ENCODE results near the gene NR3C2. TPM values are rescaled to one million over a fixed set of nuclear protein-coding genes. Genes with fewer than 3 reads are reported as not detected.
"Not testable (repeated sequence)": the region's sequence is repeated elsewhere in the genome, so short reads cannot be mapped to it uniquely, and the experiment has no call there.

NR3C2 gene
- polyA plus RNA-seq, 10 donors, result 8.6 to 19.1 (median 13.3) TPM

DNA sequence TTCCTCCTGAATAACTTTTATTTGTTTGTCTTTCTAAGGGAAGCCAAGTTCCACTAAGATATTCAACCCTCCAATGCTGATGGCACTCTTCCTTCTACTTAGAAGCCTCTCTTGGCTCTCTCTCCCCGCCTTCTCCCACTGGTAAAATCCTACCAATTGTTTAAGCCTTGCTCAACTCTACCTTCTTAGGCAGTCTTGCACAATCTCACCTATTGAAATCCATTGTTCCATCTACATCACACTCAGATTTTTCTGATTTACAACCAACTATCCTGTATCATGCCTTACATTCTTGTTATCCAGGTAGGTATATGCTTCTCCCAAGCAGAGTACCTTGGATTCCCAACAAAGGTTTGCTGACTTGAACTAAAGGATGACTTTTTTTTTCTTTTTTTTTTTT, 69.1 kb downstream of the NR3C2 start:
- no peak for DNase-seq

DNA sequence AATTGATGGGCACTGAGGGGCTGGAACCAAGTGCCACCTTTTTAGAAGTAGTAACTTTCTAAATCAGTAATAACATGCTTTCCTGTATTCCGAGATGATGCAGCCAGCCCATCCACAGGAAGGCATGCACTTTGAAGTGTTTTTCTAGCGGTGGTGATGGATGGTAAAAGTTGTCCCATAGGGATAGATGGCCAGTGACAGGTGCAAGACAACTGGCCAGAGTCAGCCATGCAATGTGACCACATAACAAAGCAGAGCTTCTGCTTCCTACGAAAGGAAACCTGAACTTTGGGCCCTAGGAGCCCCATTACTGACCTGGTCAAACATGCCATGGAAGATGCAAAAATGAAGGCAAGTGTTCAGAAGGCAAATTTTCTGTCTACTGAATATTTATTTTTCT, 72.3 kb downstream of the NR3C2 start:
- DNase-seq, result peak; percentile 25 to 47 (median 36)

DNA sequence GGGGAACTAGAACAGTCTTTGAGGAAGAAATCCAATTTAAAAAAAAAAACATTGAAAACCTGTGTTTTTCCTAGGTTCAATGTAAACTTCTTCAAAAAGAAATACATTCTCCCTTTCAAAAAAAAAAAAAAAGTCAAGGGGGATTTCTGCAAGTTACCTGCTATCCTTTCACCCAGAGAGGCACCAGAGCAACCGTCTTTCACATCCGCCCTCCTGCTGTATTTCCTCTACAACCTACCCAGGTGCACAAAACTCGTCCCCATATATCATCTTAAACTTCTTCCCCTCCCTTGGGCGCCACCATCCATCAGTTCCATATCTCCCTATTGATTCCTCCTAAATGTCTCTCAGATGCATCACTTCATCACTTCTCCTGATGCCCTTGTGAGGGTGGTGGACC, 74.5 kb downstream of the NR3C2 start:
- no peak for DNase-seq

DNA sequence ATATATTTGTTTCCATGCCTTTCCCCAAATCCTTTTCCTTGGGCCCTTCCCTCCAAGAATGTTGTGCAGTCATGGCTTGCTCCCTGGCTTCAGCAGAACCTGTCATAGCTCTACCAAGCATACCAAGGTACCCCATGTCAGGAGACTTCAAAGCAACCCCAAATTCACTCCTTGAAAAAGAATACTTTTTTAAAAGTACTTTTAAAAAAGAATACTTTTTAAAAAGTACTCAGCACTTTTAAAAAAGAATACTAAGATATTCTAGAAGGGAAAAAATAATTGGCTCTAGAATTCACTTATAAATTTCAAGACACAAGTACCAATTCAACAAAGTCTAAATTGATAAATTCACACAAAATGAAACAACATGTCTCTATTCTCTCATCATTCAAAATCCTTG, 76.0 kb downstream of the NR3C2 start:
- no peak for DNase-seq

- DNase-seq, result no peak
Observed at GRCh38 chr4:148364525-148364924, 77.7 kb downstream of the NR3C2 start.

- no peak for DNase-seq
Observed at GRCh38 chr4:148359769-148360168, 82.4 kb downstream of the NR3C2 start.

GRCh38 chr4:148355442-148356123, 86.6 kb downstream of the NR3C2 start:
- no peak for DNase-seq

DNA sequence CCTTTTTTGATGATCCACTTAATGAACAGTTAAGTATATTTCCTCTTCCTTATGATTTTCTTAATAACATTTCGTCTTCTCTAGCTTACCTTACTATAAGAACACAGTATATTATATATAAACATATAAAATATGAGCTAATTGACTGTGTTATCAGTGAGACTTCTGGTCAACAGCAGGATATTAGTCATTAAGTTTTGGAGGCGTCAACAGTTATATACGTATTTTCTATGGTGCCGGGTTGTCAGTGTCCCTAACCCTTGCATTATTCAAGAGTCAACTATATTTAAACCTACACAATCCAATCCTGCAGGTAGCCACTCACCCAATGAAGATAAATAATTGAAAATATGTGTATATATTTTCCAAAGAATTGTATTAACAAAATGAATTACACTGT, 88.0 kb downstream of the NR3C2 start:
- no peak for DNase-seq

DNA sequence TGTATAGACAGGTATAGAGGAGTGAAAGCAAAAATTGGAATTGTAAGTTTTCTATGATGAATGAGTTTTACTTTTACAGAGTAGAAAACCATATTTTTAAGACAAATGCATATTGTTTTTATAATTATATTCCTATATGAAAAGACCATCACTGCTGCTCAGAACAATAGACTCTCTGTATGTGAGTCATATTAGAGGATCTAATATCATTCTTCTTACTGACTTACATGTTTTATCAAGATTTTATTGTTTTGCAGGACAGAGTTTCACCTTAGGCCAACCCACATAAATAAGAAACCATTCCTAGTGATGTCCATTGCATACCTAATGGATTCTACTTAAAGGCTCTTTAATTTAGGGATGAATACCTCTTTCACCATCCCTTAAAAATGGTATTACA, 88.6 kb downstream of the NR3C2 start:
- no peak for DNase-seq

GRCh38 chr4:148349153-148349552, 93.1 kb downstream of the NR3C2 start:
- DNase-seq, result no peak

DNA sequence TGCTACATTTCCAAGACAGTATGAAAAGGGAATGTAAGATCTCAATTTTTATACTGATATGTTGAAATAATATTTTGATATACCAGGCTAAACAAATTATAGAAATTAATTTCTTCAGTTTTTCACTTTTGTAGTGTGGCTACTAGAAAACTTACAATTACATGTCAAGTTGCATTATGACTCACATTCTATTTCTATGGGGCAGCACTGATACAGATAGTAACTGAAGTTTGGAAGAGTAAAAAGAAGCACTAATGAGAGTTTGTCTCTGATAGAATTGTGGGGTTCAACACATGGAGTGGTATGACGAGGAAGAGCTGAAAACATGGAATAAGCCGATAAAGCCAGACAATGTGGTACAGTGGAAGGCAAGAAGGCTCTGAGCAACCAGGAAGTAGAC, 95.6 kb downstream of the NR3C2 start:
- DNase-seq, result no peak

DNA sequence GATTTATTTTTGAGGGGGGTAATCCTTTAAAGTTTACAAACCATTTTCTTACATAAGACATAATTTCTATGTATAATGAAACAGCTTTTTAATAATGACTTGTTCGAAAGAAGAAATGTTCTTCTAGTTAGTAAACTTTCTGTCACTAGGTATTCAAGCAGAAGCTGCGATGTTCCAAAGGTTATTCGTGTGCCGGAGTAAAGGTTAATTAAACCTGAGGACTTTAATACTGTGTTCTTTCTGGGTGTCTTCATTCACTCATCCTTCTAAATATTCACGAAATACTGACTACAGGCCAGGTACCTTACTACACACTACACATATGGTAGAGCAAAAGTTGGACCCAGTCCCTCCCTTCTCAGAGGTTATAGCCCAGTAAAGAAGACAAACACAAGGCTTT, 96.7 kb downstream of the NR3C2 start:
- no peak for DNase-seq

DNA sequence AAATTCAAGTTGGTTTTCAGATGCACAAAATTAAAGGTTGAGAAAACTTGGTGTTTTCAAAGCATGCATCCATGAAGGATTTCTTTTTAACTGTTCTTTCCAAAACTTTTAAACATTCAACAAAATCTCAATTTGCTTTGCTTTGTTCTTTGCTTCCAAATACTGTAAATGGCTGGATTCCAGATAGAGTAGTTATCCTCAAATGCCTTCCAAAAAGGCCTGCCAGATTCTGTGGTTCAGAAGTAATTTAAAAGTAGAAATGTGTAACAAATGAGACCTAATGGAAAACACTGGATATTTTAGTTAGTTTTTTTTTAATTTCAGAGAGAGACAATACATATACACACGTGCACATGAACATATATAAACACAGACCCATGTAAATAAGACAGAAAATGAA, 97.3 kb downstream of the NR3C2 start:
- peak; percentile 38 to 75 (median 65) for DNase-seq

GRCh38 chr4:148344352-148344751, 97.9 kb downstream of the NR3C2 start:
- peak in 1 of 3 donors; percentile 57 for DNase-seq

- no peak for DNase-seq
Observed at GRCh38 chr4:148341980-148342800, 100.0 kb downstream of the NR3C2 start.

GRCh38 chr4:148335133-148335532, 107.1 kb downstream of the NR3C2 start:
- no peak for DNase-seq

GRCh38 chr4:148333265-148333664, 108.9 kb downstream of the NR3C2 start:
- DNase-seq, result no peak

DNA sequence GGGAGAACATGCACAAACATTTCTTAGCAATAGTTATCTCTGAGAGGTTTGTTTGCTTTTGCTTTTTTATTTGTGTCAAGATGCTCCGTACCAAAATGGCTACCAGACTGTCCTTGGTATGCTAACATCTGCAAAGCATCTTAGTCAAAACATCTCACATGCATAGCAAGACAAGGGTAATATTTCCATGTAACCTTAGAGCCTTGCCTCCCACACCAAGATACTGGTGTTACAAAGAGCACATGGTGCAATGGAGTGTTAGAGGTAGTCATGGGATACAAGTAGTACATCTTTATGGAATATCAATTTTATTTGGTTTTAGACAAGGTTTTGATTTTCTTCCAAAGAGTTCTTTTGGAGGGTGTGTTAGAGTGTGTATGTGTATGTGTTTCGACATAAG, 109.7 kb downstream of the NR3C2 start:
- no peak for DNase-seq

GRCh38 chr4:148330724-148331123, 111.5 kb downstream of the NR3C2 start:
- DNase-seq, result no peak

DNA sequence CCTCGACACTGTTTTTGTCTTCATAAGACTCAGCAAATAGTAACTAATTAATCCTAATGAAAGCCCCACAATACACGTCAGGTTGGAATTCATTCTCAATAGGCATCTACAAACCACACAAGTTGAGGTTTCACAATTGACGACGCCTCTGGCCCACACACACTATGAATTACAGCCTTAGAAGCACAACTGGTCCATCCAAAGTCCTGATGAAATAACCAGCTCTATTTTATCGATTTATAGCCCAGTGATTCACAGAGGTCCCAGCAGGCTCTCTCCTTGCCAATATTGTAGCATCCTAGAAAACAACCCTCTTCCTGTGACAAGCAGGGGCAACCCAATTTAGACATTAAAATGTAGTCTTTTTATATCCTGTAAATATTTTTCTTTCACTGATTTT, 112.1 kb downstream of the NR3C2 start:
- no peak for DNase-seq

DNA sequence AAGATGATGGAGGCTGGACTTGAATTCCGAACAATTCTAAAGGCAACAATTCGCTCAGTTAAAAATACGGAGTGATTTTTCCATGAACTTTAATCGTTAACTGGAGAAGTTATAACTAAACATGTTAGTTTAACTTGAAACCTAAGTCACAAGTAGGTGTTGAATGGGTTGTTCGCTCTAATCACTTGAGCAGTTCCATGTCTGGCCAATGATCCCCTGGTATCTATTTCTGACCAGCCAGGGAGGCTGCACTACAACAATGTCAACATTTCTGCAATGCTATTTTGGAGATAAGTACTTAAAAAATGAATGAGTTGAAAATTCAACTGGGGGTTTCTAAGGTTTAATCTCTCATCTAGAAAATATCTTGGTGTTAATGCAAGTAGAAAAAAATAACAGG, 112.5 kb downstream of the NR3C2 start:
- no peak for DNase-seq

DNA sequence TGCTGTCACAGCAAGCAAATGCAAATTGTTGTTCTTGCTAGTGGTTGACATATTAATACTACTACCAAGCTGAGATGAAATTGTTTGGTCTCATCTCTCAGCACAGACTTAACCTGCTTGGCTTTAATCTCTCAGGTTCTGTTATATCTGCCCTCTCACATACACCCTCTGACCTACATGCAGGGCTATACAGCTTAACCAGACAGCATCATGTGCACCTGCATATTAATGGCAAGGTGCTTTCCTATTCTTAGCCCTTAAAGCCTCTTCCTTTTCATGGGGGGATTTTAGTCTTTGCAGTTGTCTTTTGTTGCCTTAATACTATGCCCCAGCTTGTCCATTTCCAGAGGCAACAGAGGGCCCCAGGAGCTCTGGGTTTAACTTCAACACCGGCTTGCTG, 114.5 kb downstream of the NR3C2 start:
- DNase-seq, result no peak

DNA sequence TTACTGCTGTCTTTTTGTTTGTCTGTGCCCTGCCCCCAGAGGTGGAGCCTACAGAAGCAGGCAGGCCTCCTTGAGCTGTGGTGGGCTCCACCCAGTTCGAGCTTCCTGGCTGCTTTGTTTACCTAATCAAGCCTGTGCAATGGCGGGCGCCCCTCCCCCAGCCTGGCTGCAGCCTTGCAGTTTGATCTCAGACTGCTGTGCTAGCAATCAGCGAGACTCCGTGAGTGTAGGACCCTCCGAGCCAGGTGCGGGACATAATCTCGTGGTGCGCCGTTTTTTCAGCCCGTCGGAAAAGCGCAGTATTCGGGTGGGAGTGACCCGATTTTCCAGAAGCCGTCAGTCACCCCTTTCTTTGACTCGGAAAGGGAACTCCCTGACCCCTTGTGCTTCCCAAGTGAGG, 118.9 kb downstream of the NR3C2 start:
- not testable (repeated sequence) for DNase-seq

GRCh38 chr4:148315049-148315448, 127.2 kb downstream of the NR3C2 start:
- DNase-seq, result peak in 1 of 3 donors; percentile 41
